ENCODE measurements around the gene KRT17. TPM values are rescaled to one million over a fixed set of nuclear protein-coding genes. Genes with fewer than 3 reads are reported as not detected.

The KRT17 gene
- polyA plus RNA-seq, 1 experiment = 34.7 TPM

GRCh38 chr17:41663451-41664171 is 39.2 kb upstream of the KRT17 start:
- no peaks in the 10 kb centered on the region for H3K36me3 ChIP-seq (ENCODE audit: control insufficient read depth, insufficient read depth, low read length)
- POLR2A ChIA-PET = no interaction called here
- TF ChIP-seq, protein P1, sequence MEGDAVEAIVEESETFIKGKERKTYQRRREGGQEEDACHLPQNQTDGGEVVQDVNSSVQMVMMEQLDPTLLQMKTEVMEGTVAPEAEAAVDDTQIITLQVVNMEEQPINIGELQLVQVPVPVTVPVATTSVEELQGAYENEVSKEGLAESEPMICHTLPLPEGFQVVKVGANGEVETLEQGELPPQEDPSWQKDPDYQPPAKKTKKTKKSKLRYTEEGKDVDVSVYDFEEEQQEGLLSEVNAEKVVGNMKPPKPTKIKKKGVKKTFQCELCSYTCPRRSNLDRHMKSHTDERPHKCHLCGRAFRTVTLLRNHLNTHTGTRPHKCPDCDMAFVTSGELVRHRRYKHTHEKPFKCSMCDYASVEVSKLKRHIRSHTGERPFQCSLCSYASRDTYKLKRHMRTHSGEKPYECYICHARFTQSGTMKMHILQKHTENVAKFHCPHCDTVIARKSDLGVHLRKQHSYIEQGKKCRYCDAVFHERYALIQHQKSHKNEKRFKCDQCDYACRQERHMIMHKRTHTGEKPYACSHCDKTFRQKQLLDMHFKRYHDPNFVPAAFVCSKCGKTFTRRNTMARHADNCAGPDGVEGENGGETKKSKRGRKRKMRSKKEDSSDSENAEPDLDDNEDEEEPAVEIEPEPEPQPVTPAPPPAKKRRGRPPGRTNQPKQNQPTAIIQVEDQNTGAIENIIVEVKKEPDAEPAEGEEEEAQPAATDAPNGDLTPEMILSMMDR (IDR thresholded peaks at IDR 0.05; ENCODE audit: insufficient read depth, low read depth, low read length) = no peak

DNA sequence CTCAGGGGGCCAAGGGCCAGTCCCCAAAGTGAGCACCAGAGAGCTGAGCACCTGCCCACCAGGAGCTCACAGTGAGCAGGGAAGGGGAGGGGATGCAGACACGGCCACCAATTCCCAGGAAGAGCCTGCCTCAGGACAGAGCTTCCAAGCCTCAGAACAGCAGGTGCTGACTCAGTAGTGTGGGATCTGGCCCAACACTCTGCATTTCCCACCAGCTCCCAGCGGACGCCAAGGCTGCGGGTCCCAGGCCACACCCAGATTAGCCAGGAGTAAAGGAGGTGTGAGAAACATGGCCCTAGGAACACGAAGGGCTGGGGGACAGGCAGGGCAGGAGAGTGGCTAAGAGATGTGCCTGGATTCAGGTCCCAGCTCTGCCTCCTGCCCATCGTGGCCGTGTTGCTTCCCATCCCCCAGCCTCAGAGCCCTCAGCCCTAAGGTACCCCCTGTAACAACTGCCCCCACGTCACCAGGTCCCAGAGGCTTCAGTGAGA is 35.9 kb upstream of the KRT17 start:
- CTCF ChIA-PET = interaction anchor here (0.7 to 10.6 kb wide), 10 partner anchors 8 to 1029 kb away, joined by 3 to 271 read pairs (median 10); no protein-coding TSS in a partner anchor
- DNase-seq (ENCODE audit: low read depth) = no peak
- TF ChIP-seq, protein P1 (IDR thresholded peaks at IDR 0.05; ENCODE audit: insufficient read depth, low read depth, low read length) = no peak
- POLR2A ChIA-PET = no interaction called here
- H3K36me3 ChIP-seq (ENCODE audit: control insufficient read depth, insufficient read depth, low read length) = no peaks in the 10 kb centered on the region
- H3K4me3 ChIP-seq (ENCODE audit: low read depth, low read length) = no peak overlapping the region
- H3K27me3 ChIP-seq (ENCODE audit: control insufficient read depth, insufficient read depth, low read length) = no peaks in the 10 kb centered on the region

More at GRCh38 chr17:41663451-41664171, 39.2 kb upstream of the KRT17 start:
- Histone ChIP-seq H3K4me3 (ENCODE audit: low read depth, low read length) (no peak overlapping the region), H3K27me3 (ENCODE audit: control insufficient read depth, insufficient read depth, low read length) (no peaks in the 10 kb centered on the region)
- DNase-seq (ENCODE audit: low read depth) = no peak
- CTCF ChIA-PET = interaction anchor here (0.7 to 10.6 kb wide), 42 partner anchors 11 to 1300 kb away, joined by 3 to 271 read pairs (median 5); partner anchors contain the start of genes EIF1 and KRT15

- CTCF ChIA-PET = interaction anchor here (0.6 to 10.6 kb wide), 11 partner anchors 7 to 1029 kb away, joined by 3 to 271 read pairs (median 3); no protein-coding TSS in a partner anchor
- H3K36me3 ChIP-seq (ENCODE audit: control insufficient read depth, insufficient read depth, low read length) = no peaks in the 10 kb centered on the region
- H3K4me3 ChIP-seq (ENCODE audit: low read depth, low read length) = no peak overlapping the region
- POLR2A ChIA-PET = no interaction called here
- H3K27me3 ChIP-seq (ENCODE audit: control insufficient read depth, insufficient read depth, low read length) = no peaks in the 10 kb centered on the region
- TF ChIP-seq, protein P1 (IDR thresholded peaks at IDR 0.05; ENCODE audit: insufficient read depth, low read depth, low read length) = no peak
- DNase-seq (ENCODE audit: low read depth) = no peak
Measured at GRCh38 chr17:41659427-41660212, 35.2 kb upstream of the KRT17 start.

GRCh38 chr17:41658846-41659245 is 34.5 kb upstream of the KRT17 start:
- Histone ChIP-seq H3K27me3 (ENCODE audit: control insufficient read depth, insufficient read depth, low read length) (no peaks in the 10 kb centered on the region), H3K4me3 (ENCODE audit: low read depth, low read length) (no peak overlapping the region), H3K36me3 (ENCODE audit: control insufficient read depth, insufficient read depth, low read length) (no peaks in the 10 kb centered on the region)
- no peak for DNase-seq (ENCODE audit: low read depth)
- TF ChIP-seq, protein P1 (IDR thresholded peaks at IDR 0.05; ENCODE audit: insufficient read depth, low read depth, low read length) = no peak
- ChIA-PET POLR2A (no interaction called here), CTCF (interaction anchor here (0.7 to 15.6 kb wide), 5 partner anchors 10 to 800 kb away, joined by 4 to 343 read pairs (median 217); no protein-coding TSS in a partner anchor)

DNA sequence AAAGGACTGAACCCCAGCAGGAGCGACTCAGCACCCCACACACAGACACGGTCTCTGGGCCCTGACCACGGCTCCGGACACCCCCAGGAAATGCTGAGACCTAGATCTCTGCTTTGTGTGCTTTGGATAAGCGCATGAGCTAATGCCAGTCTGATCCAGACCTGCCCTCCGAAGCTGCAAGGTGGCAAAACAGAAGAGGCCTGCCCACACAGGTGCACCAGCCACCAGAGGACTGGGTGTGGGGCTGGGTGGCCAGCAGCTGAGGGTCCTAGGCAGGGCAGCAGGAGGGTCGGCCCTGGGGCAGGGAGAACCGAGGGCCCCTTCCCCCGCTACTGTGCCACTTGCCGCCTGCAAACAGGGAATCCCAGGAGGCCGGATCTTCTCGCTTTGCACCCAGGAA is 33.6 kb upstream of the KRT17 start:
- DNase-seq (ENCODE audit: low read depth) = no peak
- H3K4me3 ChIP-seq (ENCODE audit: low read depth, low read length) = no peak overlapping the region
- TF ChIP-seq, protein P1 (IDR thresholded peaks at IDR 0.05; ENCODE audit: insufficient read depth, low read depth, low read length) = no peak
- ChIA-PET POLR2A (no interaction called here), CTCF (interaction anchor here (0.7 to 15.6 kb wide), 4 partner anchors 9 to 104 kb away, joined by 3 to 343 read pairs (median 10); no protein-coding TSS in a partner anchor)
- H3K36me3 ChIP-seq (ENCODE audit: control insufficient read depth, insufficient read depth, low read length) = no peaks in the 10 kb centered on the region
- H3K27me3 ChIP-seq (ENCODE audit: control insufficient read depth, insufficient read depth, low read length) = no peaks in the 10 kb centered on the region
